Stimulated activated CD8-positive, alpha-beta memory T cell treated with anti-CD3 and anti-CD28 coated beads, Interleukin-7, amount 100 ng/mL, for 1 hour (primary cell): Measurements from ENCODE around the gene PCSK7.

ENCODE experiments used
- DNase-seq, 2 donors: peaks; one replicate each; pipeline ENCODE4 v3.0.0-alpha.2; 2020; ENCODE audit warnings: low read depth in 2 of 2

Gene PCSK7

GRCh38 chr11:117166491-117166890 lies 65.4 kb downstream of the PCSK7 start:
- DNase-seq = no peak

- no peak for DNase-seq
These were observed 71.0 kb downstream of the PCSK7 start for GRCh38 chr11:117160826-117161225.

GRCh38 chr11:117159892-117160291 lies 72.0 kb downstream of the PCSK7 start:
- no peak for DNase-seq

DNA sequence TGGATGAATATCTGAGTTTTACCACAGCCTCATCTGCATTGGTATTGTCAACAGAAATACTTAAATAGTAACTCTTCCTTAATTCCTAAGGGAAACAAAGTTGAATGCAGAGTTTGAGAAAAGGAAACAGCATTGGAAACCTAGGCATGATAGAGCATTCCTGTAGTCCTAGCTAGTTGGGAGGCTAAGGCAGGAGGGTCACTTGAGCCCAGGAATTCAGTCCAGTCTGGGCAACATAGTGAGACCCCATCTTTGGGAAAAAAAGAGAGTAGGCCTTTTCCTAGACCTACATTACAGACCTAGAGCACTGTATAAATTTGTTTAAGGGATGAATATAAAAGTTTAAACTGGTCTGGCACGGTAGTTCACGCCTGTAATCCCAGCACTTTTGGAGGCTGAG lies 74.4 kb downstream of the PCSK7 start:
- no peak for DNase-seq

DNA sequence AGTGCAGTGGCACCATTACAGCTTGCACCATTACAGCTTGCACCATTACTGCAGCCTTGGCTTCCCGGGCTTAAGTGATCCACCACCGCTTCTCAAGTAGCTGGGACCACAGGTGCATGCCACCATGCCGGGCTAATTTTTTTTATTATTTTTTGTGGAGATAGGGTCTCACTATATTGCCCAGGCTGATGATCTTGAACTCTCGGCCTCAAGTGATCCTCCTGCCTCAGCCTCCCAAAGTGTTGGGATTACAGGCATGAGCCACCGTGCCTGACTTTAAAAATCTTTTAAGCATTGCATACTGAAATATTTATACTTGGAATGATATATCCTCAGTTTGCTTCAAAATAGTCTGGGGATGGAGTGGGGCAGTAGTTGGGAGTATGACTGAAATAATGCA lies 77.4 kb downstream of the PCSK7 start:
- no peak for DNase-seq
